ENCODE results near the gene XRCC5. TPM values are rescaled to one million over a fixed set of nuclear protein-coding genes. Genes with fewer than 3 reads are reported as not detected.
"Not testable (repeated sequence)": the region's sequence is repeated elsewhere in the genome, so short reads cannot be mapped to it uniquely, and the experiment has no call there.

Gene XRCC5
- total RNA-seq, 2 donors from 2014 or later: 492 to 493 TPM

DNA sequence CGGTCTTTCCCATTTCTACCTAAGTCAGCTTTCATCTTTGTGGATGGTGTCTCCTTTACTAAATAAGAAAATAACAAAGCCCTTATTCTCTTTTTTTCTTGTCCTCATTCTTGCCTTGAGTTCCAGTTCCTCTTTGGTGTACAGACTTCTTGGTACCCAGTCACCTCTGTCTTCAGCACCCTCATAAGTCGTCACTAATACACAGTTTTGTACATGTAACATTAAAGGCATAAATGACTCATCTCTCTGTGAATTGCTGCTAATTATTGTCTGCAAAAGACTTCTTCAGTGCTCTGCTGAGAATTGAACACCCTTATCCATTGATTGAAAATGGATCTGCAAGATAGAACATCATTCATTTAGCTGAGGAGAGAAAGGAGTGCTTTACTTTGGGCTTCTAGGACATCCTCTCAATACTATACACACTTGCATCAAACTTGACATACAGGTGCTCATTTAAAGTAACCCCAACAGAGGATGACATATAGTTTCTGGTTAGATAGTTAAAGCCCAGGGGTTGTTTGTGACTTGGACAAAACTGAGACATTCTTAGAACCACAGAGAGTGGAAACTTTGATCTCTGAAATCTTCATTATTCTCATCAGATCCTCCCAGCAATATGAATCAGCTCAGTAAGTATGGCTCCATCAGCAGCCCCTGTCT, 97.0 kb downstream of the XRCC5 start:
- no peak overlapping the region for H3K27ac Mint-ChIP-seq
- Histone ChIP-seq H3K4me1 (ENCODE audit: control insufficient read depth, insufficient read depth, low read length) (peaks cover 4% of the 10 kb centered on the region), H3K27ac (ENCODE audit: low read depth, low read length) (no peak overlapping the region), H3K4me3 (ENCODE audit: low read length) (no peak overlapping the region), H3K9ac (ENCODE audit: extremely low read depth, low read length, poor library complexity, severe bottlenecking) (no peak overlapping the region), H3K36me3 (ENCODE audit: control insufficient read depth, insufficient read depth, low read length) (peaks cover 97% of the 10 kb centered on the region), H3K9me3 (ENCODE audit: control insufficient read depth, low read length) (no peaks in the 10 kb centered on the region), H3K27me3 (ENCODE audit: control insufficient read depth, insufficient read depth, low read length, poor library complexity, severe bottlenecking) (no peaks in the 10 kb centered on the region)
- 98 to 100% methylated on average over 2 of the region's 2 CpGs for WGBS, 2 experiments (ENCODE audit: insufficient coverage in 1 of 2, insufficient read length in 1 of 2)
- peaks cover 73% of the 10 kb centered on the region for H3K36me3 Mint-ChIP-seq (ENCODE audit: low read depth)
- no peak overlapping the region for H3K4me3 Mint-ChIP-seq
- no peaks in the 10 kb centered on the region for H3K27me3 Mint-ChIP-seq (ENCODE audit: insufficient read depth)
- H3K4me1 Mint-ChIP-seq: peaks cover 2% of the 10 kb centered on the region
- TF ChIP-seq, protein P1, sequence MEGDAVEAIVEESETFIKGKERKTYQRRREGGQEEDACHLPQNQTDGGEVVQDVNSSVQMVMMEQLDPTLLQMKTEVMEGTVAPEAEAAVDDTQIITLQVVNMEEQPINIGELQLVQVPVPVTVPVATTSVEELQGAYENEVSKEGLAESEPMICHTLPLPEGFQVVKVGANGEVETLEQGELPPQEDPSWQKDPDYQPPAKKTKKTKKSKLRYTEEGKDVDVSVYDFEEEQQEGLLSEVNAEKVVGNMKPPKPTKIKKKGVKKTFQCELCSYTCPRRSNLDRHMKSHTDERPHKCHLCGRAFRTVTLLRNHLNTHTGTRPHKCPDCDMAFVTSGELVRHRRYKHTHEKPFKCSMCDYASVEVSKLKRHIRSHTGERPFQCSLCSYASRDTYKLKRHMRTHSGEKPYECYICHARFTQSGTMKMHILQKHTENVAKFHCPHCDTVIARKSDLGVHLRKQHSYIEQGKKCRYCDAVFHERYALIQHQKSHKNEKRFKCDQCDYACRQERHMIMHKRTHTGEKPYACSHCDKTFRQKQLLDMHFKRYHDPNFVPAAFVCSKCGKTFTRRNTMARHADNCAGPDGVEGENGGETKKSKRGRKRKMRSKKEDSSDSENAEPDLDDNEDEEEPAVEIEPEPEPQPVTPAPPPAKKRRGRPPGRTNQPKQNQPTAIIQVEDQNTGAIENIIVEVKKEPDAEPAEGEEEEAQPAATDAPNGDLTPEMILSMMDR (conservative IDR thresholded peaks at IDR 0.05): no peak
- DNase-seq: no peak
- no peaks in the 10 kb centered on the region for H3K9me3 Mint-ChIP-seq

DNA sequence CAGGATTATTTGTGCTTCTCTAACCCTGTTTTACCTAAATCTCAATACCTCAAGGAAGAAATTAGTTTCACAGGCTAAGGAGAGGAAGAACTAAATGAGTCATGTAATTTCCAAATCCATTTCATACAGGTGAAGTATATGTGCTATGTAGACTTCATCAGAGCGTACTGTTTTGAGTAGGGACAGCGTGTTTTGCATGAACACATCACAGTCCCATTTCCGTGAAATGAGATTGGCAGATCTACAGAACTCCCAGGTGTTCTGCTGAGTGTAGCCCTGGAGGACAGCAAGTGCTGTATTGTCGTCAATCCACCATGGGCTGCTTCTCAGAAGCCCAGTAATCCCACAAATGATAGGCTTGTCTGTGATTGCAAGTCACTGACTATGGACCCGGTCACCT, 97.7 kb downstream of the XRCC5 start:
- Mint-ChIP-seq H3K36me3 (ENCODE audit: low read depth) (peaks cover 67% of the 10 kb centered on the region), H3K4me3 (no peak overlapping the region), H3K9me3 (no peaks in the 10 kb centered on the region), H3K27me3 (ENCODE audit: insufficient read depth) (no peaks in the 10 kb centered on the region), H3K27ac (no peak overlapping the region), H3K4me1 (peaks cover 2% of the 10 kb centered on the region)
- TF ChIP-seq, protein P1 (conservative IDR thresholded peaks at IDR 0.05): no peak
- Histone ChIP-seq H3K4me3 (ENCODE audit: low read length) (no peak overlapping the region), H3K27me3 (ENCODE audit: control insufficient read depth, insufficient read depth, low read length, poor library complexity, severe bottlenecking) (no peaks in the 10 kb centered on the region), H3K27ac (ENCODE audit: low read depth, low read length) (no peak overlapping the region), H3K9me3 (ENCODE audit: control insufficient read depth, low read length) (no peaks in the 10 kb centered on the region), H3K36me3 (ENCODE audit: control insufficient read depth, insufficient read depth, low read length) (peaks cover 95% of the 10 kb centered on the region), H3K4me1 (ENCODE audit: control insufficient read depth, insufficient read depth, low read length) (peaks cover 4% of the 10 kb centered on the region), H3K9ac (ENCODE audit: extremely low read depth, low read length, poor library complexity, severe bottlenecking) (no peak overlapping the region)
- DNase-seq: no peak
- WGBS, 2 experiments (ENCODE audit: insufficient coverage in 1 of 2, insufficient read length in 1 of 2): 96% methylated on average over 5 of the region's 5 CpGs

DNA sequence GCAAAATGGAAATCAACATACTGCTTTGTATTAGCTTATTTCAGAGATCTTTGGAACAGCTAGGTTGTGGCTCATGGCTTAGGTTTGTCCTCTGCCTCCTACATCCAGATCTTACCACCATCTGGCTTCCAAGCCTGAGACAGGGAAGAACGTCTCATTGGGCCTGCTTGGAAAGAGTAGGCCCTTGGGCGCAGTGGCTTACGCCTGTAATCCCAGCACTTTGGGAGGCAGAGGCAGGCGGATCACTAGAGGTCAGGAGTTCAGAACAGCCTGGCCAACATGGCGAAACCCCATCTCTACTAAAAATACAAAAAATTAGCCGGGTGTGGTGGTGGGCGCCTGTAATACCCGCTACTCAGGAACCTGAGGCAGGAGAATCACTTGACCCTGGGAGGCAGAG, 99.5 kb downstream of the XRCC5 start:
- H3K36me3 Mint-ChIP-seq (ENCODE audit: low read depth): peaks cover 50% of the 10 kb centered on the region
- H3K36me3 ChIP-seq (ENCODE audit: control insufficient read depth, insufficient read depth, low read length): peaks cover 77% of the 10 kb centered on the region
- H3K27me3 ChIP-seq (ENCODE audit: control insufficient read depth, insufficient read depth, low read length, poor library complexity, severe bottlenecking); H3K4me3 ChIP-seq (ENCODE audit: low read length); H3K27ac ChIP-seq (ENCODE audit: low read depth, low read length); H3K4me1 ChIP-seq (ENCODE audit: control insufficient read depth, insufficient read depth, low read length); DNase-seq; H3K27me3 Mint-ChIP-seq (ENCODE audit: insufficient read depth); H3K27ac Mint-ChIP-seq; H3K9me3 ChIP-seq (ENCODE audit: control insufficient read depth, low read length); H3K9ac ChIP-seq (ENCODE audit: extremely low read depth, low read length, poor library complexity, severe bottlenecking); H3K4me1 Mint-ChIP-seq; H3K4me3 Mint-ChIP-seq; H3K9me3 Mint-ChIP-seq: not testable (repeated sequence)
- WGBS, 2 experiments (ENCODE audit: insufficient coverage in 1 of 2, insufficient read length in 1 of 2): 86 to 94% methylated on average over 8 of the region's 8 CpGs
